ENCODE measurements around the gene FNDC3A. TPM values are rescaled to one million over a fixed set of nuclear protein-coding genes. Genes with fewer than 3 reads are reported as not detected.
A peak's percentile ranks its signal among the peaks of the same experiment; 100 is the strongest.

FNDC3A gene
- total RNA-seq, 1 experiment from 2014 or later, result 24.3 TPM

DNA sequence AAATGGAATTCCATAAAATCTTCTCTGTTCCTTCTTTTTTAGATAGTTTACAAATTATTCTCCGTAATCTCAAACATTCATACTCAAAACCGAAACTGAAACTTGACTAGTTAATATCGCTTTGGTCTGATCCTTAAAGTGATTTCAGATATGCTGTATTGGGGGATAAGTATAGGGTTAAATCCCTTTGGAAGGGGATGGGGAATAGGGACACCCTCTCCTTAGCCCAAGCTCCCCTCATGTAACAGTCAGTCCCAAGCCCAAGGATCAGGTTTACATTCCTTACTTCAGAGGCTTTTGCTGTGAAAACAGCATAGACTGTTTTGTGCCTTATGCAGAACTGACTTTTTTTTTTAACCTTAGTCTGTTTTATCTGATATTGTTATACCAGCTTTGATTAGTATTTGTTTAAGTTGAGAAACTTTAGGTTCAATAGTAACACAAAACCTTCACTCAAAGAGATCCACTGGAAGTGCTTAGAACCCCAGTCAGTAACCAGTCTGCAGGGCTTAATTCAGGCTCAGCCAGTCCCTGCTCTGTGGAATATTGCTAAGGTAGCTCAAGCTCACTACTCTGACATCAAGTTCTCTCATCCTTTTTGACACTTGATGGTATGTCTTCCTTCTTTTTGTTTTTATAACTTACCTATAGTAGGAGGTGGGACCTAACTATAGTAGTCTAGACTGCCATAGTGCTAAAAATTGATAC lies 282.5 kb downstream of the FNDC3A start:
- ATAC-seq (no peak), DNase-seq (ENCODE audit: low read depth, low spot score) (no peak)
- CTCF ChIA-PET, result no interaction called here
- no TSS peak for BruUV-seq (replicated peaks)
- in situ Hi-C loops (cut with HindIII; ENCODE audit: low pct_unique_long_range_greater_than_20kb, low sequenced_read_pairs), result no loop called here
- no peaks in the 10 kb centered on the region for H3K4me1 ChIP-seq (ENCODE audit: control insufficient read depth, insufficient read depth, low read length)
- POLR2A ChIA-PET, result no interaction called here
- TF ChIP-seq SIN3A (IDR thresholded peaks at IDR 0.05; ENCODE audit: borderline replicate concordance, insufficient read depth, low read depth, low read length) (no peak), POLR2AphosphoS5 (IDR thresholded peaks at IDR 0.05; ENCODE audit: low read depth, low read length) (no peak), TCF7L2 (IDR thresholded peaks at IDR 0.05; ENCODE audit: low read depth, low read length) (no peak)
- TF ChIP-seq, protein P1, sequence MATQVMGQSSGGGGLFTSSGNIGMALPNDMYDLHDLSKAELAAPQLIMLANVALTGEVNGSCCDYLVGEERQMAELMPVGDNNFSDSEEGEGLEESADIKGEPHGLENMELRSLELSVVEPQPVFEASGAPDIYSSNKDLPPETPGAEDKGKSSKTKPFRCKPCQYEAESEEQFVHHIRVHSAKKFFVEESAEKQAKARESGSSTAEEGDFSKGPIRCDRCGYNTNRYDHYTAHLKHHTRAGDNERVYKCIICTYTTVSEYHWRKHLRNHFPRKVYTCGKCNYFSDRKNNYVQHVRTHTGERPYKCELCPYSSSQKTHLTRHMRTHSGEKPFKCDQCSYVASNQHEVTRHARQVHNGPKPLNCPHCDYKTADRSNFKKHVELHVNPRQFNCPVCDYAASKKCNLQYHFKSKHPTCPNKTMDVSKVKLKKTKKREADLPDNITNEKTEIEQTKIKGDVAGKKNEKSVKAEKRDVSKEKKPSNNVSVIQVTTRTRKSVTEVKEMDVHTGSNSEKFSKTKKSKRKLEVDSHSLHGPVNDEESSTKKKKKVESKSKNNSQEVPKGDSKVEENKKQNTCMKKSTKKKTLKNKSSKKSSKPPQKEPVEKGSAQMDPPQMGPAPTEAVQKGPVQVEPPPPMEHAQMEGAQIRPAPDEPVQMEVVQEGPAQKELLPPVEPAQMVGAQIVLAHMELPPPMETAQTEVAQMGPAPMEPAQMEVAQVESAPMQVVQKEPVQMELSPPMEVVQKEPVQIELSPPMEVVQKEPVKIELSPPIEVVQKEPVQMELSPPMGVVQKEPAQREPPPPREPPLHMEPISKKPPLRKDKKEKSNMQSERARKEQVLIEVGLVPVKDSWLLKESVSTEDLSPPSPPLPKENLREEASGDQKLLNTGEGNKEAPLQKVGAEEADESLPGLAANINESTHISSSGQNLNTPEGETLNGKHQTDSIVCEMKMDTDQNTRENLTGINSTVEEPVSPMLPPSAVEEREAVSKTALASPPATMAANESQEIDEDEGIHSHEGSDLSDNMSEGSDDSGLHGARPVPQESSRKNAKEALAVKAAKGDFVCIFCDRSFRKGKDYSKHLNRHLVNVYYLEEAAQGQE (IDR thresholded peaks at IDR 0.05; ENCODE audit: insufficient read depth in 1 of 2, low read depth in 2 of 2, low read length in 1 of 2), result no peak
- TF ChIP-seq, protein P2, sequence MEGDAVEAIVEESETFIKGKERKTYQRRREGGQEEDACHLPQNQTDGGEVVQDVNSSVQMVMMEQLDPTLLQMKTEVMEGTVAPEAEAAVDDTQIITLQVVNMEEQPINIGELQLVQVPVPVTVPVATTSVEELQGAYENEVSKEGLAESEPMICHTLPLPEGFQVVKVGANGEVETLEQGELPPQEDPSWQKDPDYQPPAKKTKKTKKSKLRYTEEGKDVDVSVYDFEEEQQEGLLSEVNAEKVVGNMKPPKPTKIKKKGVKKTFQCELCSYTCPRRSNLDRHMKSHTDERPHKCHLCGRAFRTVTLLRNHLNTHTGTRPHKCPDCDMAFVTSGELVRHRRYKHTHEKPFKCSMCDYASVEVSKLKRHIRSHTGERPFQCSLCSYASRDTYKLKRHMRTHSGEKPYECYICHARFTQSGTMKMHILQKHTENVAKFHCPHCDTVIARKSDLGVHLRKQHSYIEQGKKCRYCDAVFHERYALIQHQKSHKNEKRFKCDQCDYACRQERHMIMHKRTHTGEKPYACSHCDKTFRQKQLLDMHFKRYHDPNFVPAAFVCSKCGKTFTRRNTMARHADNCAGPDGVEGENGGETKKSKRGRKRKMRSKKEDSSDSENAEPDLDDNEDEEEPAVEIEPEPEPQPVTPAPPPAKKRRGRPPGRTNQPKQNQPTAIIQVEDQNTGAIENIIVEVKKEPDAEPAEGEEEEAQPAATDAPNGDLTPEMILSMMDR (IDR thresholded peaks at IDR 0.05), result no peak
- H3K36me3 ChIP-seq (ENCODE audit: control insufficient read depth, insufficient read depth, low read length), result no peaks in the 10 kb centered on the region; the same call in 1 of the 2 replicates
- H3K4me3 ChIP-seq (ENCODE audit: low read depth in 2 of 2, low read length in 2 of 2), result peak overlapping the region; percentile 18 to 41
- intact Hi-C loops (cut with micrococcal nuclease; ENCODE audit: unreplicated experiment), result no loop called here
- H3K9me3 ChIP-seq (ENCODE audit: control insufficient read depth, insufficient read depth, low read depth, low read length), result no peaks in the 10 kb centered on the region
- H3K27ac ChIP-seq (ENCODE audit: low read length), result peak overlapping the region; percentile 54; the same call in 1 of the 2 replicates
- no peaks in the 10 kb centered on the region for H3K27me3 ChIP-seq (ENCODE audit: control insufficient read depth, insufficient read depth, low read length)

Other genes with a start within 250 kb of the FNDC3A start
- gene MLNR, start 244.4 kb downstream of the FNDC3A start, total RNA-seq (2021; ENCODE audit: unreplicated experiment), result 0.62 TPM